Measurements from ENCODE around the gene CCND3. TPM values are rescaled to one million over a fixed set of nuclear protein-coding genes. Genes with fewer than 3 reads are reported as not detected.

CCND3 gene
- total and polyA plus RNA-seq, 10 of the 15 experiments (the other 5 are each of a cell fraction or from before 2014, with no cell fraction given) = 6.0 to 86.4 (median 31.5) TPM

- TF ChIP-seq, protein P1, sequence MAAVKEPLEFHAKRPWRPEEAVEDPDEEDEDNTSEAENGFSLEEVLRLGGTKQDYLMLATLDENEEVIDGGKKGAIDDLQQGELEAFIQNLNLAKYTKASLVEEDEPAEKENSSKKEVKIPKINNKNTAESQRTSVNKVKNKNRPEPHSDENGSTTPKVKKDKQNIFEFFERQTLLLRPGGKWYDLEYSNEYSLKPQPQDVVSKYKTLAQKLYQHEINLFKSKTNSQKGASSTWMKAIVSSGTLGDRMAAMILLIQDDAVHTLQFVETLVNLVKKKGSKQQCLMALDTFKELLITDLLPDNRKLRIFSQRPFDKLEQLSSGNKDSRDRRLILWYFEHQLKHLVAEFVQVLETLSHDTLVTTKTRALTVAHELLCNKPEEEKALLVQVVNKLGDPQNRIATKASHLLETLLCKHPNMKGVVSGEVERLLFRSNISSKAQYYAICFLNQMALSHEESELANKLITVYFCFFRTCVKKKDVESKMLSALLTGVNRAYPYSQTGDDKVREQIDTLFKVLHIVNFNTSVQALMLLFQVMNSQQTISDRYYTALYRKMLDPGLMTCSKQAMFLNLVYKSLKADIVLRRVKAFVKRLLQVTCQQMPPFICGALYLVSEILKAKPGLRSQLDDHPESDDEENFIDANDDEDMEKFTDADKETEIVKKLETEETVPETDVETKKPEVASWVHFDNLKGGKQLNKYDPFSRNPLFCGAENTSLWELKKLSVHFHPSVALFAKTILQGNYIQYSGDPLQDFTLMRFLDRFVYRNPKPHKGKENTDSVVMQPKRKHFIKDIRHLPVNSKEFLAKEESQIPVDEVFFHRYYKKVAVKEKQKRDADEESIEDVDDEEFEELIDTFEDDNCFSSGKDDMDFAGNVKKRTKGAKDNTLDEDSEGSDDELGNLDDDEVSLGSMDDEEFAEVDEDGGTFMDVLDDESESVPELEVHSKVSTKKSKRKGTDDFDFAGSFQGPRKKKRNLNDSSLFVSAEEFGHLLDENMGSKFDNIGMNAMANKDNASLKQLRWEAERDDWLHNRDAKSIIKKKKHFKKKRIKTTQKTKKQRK (IDR thresholded peaks at IDR 0.05; ENCODE audit: low read depth, low read length) = no peak
- TF ChIP-seq SIX5 (IDR thresholded peaks at IDR 0.05; ENCODE audit: low read depth, low read length, severe bottlenecking) = no peak
- peak; percentile 78 for TF ChIP-seq NR2F1 (conservative IDR thresholded peaks at IDR 0.05)
- no peak for TF ChIP-seq HDGF (IDR thresholded peaks at IDR 0.05)
- 0 out of 2 replicates have a peak, but pooled peaks have one; percentile 14 for TF ChIP-seq SMARCA5 (IDR thresholded peaks at IDR 0.05)
- no peak for TF ChIP-seq FOXK2 (IDR thresholded peaks at IDR 0.05)
- no peak for TF ChIP-seq TCF7 (IDR thresholded peaks at IDR 0.05; ENCODE audit: borderline replicate concordance)
- TF ChIP-seq MYB (IDR thresholded peaks at IDR 0.05; ENCODE audit: borderline replicate concordance, low read depth, low read length) = 0 out of 2 replicates have a peak, but pooled peaks have one; percentile 9
- no peak for TF ChIP-seq PRDM15 (CRISPR knock-in tag; IDR thresholded peaks at IDR 0.05)
- TF ChIP-seq NFIC (IDR thresholded peaks at IDR 0.05; ENCODE audit: low read depth, low read length) = peak; percentile 68
- TF ChIP-seq CTCF (IDR thresholded peaks at IDR 0.05 in 2 of 3, conservative IDR thresholded peaks at IDR 0.05 in 1 of 3; ENCODE audit: control insufficient read depth in 2 of 3, extremely low read depth in 1 of 3, insufficient read depth in 1 of 3, low read depth in 3 of 3, low read length in 3 of 3) = no peak
- TF ChIP-seq RCOR1 (conservative IDR thresholded peaks at IDR 0.05; ENCODE audit: low read depth, low read length) = no peak
- no peak for TF ChIP-seq SREBF2 (IDR thresholded peaks at IDR 0.05; ENCODE audit: low read length)
- no peak for TF ChIP-seq ZBTB4 (CRISPR knock-in tag; IDR thresholded peaks at IDR 0.05)
- TF ChIP-seq MTA3 (IDR thresholded peaks at IDR 0.05; ENCODE audit: borderline replicate concordance, low read length) = no peak
Observed at GRCh38 chr6:41895300-41896233, 46.0 kb downstream of the CCND3 start, which contains the start of gene USP49 (continued).

Measured in GM12878 (cell line).